NCI-H1092 treated with DMSO at 0.1 percent for 48 hours (cell line): ENCODE results near the gene BABAM2.
"Not testable (repeated sequence)": the region's sequence is repeated elsewhere in the genome, so short reads cannot be mapped to it uniquely, and the experiment has no call there.

Source experiments
- DNase-seq: peaks from one replicate; lab custom pipeline; 2025; lab: John Stamatoyannopoulos, UW

BABAM2 gene

DNA sequence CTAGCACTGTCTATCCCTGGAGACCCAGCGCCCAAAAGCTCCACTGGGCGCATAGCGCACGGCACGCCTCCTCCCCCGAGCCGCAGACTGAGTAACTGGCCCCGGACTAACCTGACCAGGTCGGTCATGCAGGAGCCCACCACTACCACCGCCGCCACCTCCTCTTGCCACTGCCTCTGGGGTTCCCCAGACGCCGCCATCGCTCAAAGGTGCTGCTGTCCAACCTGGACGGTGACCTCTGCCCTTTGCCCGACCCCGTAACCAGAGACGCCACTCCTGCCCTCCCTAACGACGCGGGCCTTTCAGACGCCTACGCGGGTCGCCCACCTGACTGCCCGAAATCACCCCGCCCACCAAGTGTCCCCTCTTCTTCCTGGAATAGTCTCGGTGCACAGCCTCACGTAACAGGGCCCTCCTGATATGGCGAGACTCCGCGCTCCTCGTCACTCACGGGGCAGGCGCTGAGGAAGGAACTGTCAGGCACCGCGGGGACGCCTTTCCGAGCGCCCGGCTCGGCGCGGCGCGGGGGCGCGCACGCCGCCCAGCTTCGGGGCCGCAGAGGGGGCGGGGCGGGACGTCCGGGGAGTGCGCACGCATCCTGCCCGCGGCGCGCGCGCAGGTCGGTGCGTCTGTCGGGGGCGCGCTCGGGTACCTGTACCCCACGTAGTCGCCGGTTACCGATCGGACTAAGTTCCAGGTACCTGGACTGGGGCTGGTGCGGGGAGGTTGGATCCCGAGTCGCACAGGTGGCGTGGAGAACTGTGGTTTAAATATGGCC is at the start of gene BABAM2, which contains the start of gene RBKS:
Gene BABAM2, plus strand, starts transcription at position 584 of the 778 bp plus-strand sequence. CDS start 3,828 bp downstream, outside the sequence.
Gene RBKS, minus strand, starts transcription at position 242 of the 778 bp plus-strand sequence. Its CDS starts 42 bp downstream, at position 200.
- DNase-seq = peak; percentile 81

DNA sequence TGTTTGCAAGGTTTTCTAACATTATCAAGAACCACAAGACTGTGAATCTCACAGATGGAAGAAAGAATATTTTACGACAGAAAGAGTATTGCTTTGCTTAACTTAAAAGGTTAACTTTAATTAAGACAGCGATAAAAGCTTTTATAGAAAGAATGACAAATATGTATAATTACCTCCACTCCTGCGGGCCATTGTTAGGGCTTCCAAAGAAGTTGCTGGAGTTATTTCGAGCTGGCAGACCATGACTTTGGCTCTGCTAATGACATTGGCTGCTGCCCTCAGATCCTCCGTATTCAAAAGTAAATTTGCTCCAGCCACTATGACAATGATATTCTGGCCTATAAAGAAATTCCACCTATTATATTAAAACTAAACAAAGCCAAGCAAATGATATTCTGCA is 47.6 kb upstream of the BABAM2 start:
- DNase-seq = no peak

- no peak for DNase-seq
Observed at GRCh38 chr2:27843992-27844391, 46.5 kb upstream of the BABAM2 start.

DNA sequence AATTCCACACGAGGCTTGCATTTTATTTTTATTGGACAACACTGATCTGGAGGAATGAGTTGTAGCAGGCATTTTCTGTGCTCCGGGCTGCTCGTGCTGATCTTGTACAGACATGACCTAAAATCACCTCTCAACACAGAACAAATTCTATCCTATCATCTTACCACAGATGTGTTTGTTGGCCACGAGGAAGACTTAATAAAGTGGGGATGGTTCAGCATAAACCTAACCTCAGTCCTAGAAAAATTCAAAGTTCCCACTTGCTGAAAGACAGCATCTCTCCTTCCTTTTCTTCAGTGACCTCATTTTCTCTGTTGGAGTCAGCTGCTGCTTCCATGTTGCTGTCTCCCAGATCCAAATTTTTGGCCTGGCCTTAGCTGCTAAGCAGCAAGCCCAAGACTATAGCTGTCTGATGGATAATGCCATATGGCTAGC is 45.7 kb upstream of the BABAM2 start:
- DNase-seq = no peak

DNA sequence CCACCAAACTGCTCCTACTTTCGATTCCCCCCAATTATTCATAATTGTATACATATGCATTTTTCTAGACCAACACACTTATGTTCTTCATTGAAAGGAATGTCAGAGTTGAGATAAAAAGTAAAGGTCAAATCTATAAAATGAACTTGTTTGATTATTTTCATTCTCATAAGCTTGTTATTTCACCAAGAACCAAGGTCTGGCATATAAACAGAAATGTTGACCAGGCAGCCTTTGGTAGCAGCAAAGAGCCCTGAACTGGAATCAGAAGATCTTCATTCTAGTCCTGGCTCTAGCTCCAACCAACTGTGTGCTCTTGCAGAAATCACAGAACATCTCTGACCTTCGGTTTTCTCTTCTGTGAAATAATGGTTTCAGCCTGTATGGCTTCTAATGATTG is 43.2 kb upstream of the BABAM2 start:
- DNase-seq = no peak

DNA sequence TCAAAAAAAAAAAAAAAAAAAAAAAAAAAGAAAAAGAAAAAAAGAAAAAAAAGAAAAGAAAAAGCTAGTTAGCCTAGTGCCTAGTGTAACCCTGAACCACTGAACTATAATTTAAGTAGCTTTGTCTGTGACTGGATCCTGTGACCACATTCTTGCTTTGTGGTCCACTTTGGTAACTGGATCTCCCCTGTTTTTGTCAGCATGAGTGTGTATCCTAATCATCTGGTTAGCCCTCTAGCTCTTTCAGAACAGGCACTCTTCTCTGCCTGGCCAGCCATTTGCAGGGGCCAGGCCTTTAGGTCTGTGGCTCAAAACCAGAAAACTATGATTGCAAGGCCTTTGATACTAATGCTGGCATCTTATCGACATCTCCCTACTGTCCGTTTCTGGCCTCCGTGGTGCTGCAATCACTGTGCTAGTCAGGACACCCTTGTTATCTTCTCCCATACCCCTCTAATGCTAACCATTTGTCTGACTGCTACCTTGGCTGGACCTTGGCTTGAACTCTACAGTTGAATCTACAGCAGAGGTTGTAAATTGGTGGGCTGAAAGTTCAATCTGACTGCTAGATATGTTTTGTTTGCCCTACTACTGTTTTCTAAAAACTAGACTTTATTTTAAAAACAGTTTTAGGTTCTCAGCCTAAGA is 40.8 kb upstream of the BABAM2 start:
- DNase-seq = no peak

DNA sequence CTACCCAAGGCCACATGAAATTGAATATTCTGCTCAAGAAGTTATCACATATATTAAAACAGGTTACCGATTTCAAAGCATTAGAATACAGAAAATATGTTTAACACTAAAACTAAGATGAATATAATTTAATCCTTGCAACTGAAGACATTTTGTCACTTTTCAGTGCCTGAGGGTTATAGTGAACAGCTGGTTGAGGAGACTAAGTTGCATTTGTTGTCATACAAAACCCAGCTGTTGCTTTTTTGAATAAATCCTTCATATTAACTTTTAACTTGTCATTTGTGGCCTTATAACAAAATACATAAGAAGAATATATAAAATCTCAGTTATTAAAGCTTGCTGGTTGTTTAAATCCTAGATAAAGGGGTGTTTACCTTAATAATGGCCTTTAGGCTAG is 37.8 kb upstream of the BABAM2 start:
- no peak for DNase-seq

DNA sequence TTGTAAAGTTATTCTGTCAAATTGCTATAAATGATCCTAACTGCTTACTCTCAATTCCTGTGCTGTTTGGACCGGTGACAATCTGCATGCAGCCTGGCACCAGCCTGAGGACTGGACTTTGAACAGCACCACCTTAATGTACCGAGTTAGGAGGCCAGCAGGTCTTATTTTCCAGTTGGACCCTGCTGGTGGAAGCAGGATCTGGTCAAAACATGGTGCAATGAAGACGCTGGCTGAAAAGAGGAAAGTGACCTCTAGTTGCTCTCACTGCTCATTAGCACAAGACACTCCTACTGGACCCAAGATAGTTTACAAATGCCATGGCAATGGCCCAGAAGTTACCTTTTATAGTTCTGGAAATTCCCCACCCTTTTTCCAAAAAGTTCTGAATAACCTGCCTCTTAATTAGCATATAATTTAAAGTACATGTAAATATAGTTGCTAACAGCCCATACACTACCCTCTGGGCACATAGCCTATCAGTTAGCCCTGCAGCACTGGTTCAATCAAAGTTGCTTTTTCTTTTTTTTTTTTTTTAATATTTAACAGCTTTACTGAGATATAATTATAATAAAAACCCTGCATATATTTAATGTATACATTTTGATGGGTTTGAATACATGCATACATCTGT is 36.2 kb upstream of the BABAM2 start:
- no peak for DNase-seq

- DNase-seq = no peak
Observed at GRCh38 chr2:27855476-27855875, 35.1 kb upstream of the BABAM2 start.

DNA sequence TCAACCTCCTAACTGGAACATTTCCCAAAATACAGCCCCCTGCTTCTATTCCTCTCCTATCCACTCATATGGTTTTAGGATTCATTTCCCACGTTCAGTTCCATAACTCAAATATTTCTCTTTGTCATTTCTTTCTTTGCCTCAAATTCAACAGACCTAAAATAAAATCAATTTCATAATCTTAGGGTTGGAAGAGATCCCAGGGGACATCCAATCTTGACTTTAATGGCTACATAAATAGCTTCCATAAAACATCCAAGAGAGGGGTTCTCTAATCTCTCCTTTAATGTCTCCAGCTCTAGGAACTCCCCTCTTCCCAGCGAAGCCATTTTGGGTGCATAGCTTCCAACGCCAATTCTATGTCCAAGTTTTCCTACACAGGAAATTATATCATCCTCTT is 34.1 kb upstream of the BABAM2 start:
- no peak for DNase-seq

DNA sequence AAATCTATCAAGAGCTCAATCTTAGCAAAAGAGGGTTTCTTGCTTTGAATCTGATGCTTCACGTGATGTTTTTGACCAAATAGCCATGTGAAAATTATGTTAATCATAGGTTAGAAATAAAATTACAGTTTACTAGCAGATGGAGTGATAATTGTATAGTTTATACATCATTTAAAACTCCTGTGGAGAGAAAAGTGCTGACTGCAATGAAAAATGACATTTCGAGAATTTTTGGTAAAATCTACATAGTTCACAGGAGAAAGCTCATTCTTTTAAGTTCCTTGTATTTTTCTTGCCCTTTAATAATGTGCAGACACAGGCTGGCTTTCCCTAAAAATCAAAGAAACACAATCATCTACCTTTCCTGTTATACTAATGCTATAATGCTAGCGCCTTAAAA is 33.6 kb upstream of the BABAM2 start:
- DNase-seq = no peak

DNA sequence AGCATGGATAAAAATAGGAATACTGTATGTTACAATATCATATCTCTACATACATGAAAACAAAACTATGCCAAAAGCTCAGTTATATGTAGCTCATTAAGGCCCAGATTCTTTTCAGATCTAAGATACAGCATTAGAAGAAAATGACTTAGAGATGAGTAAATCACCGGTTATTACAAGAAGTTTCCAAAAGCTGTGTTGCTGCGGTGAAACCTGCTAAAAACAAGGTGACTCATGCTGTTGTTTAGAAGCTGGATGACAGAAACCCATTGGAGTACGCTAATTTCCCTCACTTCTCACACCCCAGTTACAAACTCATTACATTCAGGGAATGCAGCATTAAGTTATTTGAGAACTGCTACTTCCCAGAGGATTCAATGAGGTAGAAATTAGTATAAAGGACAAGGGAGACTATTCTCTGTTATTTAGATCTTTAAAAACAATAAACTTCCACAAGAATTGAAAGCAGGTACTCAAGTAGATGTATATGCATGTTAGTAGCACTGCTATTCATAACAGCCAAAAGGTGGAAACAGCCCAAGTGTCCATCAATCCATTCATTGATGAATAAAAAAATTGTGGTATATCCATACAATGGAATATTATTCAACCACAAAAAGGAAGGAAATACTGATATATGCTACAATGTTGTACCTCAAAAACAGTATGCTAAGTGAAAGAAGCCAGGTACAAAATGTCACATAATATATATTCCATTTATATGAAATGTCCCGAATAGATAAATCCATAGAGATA is 32.9 kb upstream of the BABAM2 start:
- no peak for DNase-seq

- no peak for DNase-seq
Observed at GRCh38 chr2:27860111-27860510, 30.4 kb upstream of the BABAM2 start.

GRCh38 chr2:27863146-27863545 is 27.4 kb upstream of the BABAM2 start:
- DNase-seq = no peak

DNA sequence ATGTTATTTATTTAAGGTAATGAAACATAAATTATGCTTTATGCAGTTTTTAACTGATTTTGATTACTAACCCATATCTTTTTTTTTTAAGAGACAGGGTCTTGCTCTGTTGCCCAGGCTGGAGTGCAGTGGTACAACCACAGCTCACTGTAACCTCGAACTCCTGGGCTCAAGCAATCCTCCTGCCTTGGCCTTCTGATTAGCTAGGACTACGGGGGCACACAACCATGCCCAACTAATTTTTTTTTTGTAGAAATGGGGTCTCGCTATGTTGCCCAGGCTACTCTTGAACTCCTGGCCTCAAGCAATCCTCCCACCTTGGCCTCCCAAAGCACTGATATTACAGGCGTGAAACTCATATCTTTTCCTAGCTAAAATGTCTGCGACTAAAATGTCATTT is 26.6 kb upstream of the BABAM2 start:
- DNase-seq = not testable (repeated sequence)

DNA sequence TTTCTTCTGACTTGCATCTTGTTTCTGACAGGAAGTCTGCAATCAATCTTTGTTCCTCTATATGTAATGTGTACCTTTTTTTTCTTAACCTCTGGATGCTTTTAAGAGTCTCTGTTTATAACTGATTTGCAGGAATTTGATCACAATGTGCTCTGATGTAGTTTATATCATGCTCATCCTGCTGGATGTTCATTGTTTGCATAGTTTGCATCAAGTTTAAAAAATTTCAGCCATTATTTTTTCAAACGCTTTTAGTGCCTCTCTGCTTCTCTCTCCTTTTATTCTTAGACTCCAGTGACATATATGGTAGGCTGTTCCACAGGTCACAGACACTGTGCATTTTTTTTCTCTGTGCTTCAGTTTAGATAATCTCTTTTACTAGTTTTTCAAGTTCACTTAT is 24.3 kb upstream of the BABAM2 start:
- no peak for DNase-seq

DNA sequence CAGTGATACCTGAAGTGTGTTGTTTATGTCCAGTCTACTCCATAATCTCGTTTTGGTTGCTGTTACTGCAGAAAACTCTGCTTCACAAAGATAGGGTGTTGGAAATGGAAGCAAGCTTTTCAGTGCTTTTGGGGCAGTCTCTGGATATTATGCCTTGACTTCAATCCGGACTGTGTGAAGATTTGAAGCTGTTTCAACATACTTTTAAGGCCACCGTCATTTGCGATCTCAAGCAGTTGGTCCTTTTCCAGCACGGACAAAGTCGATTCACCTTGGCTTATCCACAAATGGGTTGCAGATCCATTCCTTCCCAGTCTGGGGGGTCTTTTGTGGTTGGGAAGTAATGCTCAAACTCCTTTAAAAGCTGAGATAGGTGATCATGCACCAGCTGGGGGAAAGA is 20.8 kb upstream of the BABAM2 start:
- DNase-seq = no peak

DNA sequence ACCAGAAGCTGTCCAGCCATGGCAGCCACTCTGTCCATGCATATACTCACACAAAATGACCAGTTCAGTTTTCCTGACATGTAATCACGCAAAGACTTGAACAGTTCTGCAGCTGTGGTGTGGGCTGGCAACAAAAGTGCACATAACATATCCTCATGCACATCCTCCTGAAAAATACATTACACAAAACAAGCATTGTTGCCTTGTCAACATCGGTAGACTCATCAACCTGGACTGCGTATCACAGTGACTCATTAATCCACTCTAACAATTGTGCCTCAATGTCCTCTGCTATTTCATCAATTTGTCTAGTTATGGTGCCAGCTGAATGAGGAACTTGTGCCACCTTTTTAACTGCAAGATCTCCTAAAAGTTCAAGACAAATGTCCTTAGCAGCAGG is 19.8 kb upstream of the BABAM2 start:
- no peak for DNase-seq

DNA sequence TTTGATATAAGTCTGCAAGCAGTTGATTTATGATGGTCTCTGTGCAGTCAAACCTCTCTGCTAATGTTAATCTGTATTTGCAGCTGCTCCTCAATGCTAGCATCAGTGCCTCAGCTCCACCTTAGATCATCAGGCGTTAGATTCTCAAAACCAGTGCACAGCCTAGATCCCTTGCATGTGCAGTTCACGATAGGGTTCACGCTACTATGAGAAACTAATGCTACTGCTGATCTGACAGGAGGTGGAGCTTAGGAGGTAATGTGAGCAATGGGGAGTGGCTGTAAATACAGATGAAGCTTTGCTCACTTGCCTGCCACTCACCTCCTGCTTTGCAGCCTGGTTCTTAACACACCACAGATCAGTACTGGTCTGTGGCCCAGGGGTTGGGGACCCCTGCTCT is 18.7 kb upstream of the BABAM2 start:
- DNase-seq = no peak

- no peak for DNase-seq
Observed at GRCh38 chr2:27873091-27873490, 17.4 kb upstream of the BABAM2 start.

- DNase-seq = no peak
Observed at GRCh38 chr2:27875089-27875881, 15.2 kb upstream of the BABAM2 start.
